ENCODE data around the gene GNL1. TPM values are rescaled to one million over a fixed set of nuclear protein-coding genes. Genes with fewer than 3 reads are reported as not detected.
"Not testable (repeated sequence)": the region's sequence is repeated elsewhere in the genome, so short reads cannot be mapped to it uniquely, and the experiment has no call there.

The GNL1 gene
- total RNA-seq, 2 donors from 2014 or later = 18.7 to 24.7 TPM

GRCh38 chr6:30508890-30509736 is 47.2 kb downstream of the GNL1 start:
- DNase-seq = no peak
- H3K9me3 ChIP-seq = no peaks in the 10 kb centered on the region
- no peaks in the 10 kb centered on the region for H3K36me3 ChIP-seq (replicated peaks in 1 of 2; ENCODE audit: insufficient read depth in 1 of 2, low read depth in 2 of 2)
- WGBS, 2 donors = 33 to 40% methylated on average over 5 of the region's 5 CpGs
- H3K27ac ChIP-seq = peak overlapping the region in 1 of 4 donors; percentile 52
- no peak overlapping the region for H3K4me3 ChIP-seq
- H3K4me1 ChIP-seq = no peaks in the 10 kb centered on the region
- TF ChIP-seq POLR2A (IDR thresholded peaks at IDR 0.05) = no peak
- TF ChIP-seq CTCF (IDR thresholded peaks at IDR 0.05) = no peak
- no peaks in the 10 kb centered on the region for H3K27me3 ChIP-seq
- ATAC-seq = no peak
- intact Hi-C loops (cut with DNase I) = no loop called here

GRCh38 chr6:30507849-30508827 is 48.2 kb downstream of the GNL1 start:
- TF ChIP-seq CTCF (IDR thresholded peaks at IDR 0.05) (no peak), POLR2A (IDR thresholded peaks at IDR 0.05) (no peak)
- Histone ChIP-seq H3K27ac (peak overlapping the region in 1 of 4 donors; percentile 52), H3K9me3 (no peaks in the 10 kb centered on the region), H3K4me3 (no peak overlapping the region), H3K27me3 (no peaks in the 10 kb centered on the region), H3K36me3 (replicated peaks in 1 of 2; ENCODE audit: insufficient read depth in 1 of 2, low read depth in 2 of 2) (no peaks in the 10 kb centered on the region), H3K4me1 (no peaks in the 10 kb centered on the region)
- 62 to 68% methylated on average over 5 of the region's 5 CpGs for WGBS, 2 donors
- intact Hi-C loops (cut with DNase I) = no loop called here
- no peak for DNase-seq
- no peak for ATAC-seq

GRCh38 chr6:30500421-30501355 is 55.6 kb downstream of the GNL1 start:
- Histone ChIP-seq H3K27ac (peak overlapping the region in 2 of 4 donors; percentile 29 to 34), H3K4me1 (no peaks in the 10 kb centered on the region), H3K9me3 (no peaks in the 10 kb centered on the region), H3K36me3 (replicated peaks in 1 of 2; ENCODE audit: insufficient read depth in 1 of 2, low read depth in 2 of 2) (no peaks in the 10 kb centered on the region), H3K27me3 (no peaks in the 10 kb centered on the region), H3K4me3 (no peak overlapping the region)
- no peak for DNase-seq
- WGBS, 2 donors = 53 to 56% methylated on average over 10 of the region's 10 CpGs
- no peak for TF ChIP-seq POLR2A (IDR thresholded peaks at IDR 0.05)
- TF ChIP-seq CTCF (IDR thresholded peaks at IDR 0.05) = no peak
- peak; percentile 21 for ATAC-seq
- intact Hi-C loops (cut with DNase I) = no loop called here

GRCh38 chr6:30498705-30499104 is 57.6 kb downstream of the GNL1 start:
- H3K9me3 ChIP-seq; intact Hi-C loops (cut with DNase I); H3K27ac ChIP-seq; H3K27me3 ChIP-seq; H3K36me3 ChIP-seq (replicated peaks in 1 of 2; ENCODE audit: insufficient read depth in 1 of 2, low read depth in 2 of 2); H3K4me3 ChIP-seq; ATAC-seq; H3K4me1 ChIP-seq; DNase-seq: not testable (repeated sequence)
- WGBS, 2 donors = 93% methylated on average over 3 of the region's 37 CpGs; no CpG with 5 or more reads in 1 of the 2 donors
